ENCODE results near the gene OPN1MW2. TPM values are rescaled to one million over a fixed set of nuclear protein-coding genes. Genes with fewer than 3 reads are reported as not detected.
"Not testable (repeated sequence)": the region's sequence is repeated elsewhere in the genome, so short reads cannot be mapped to it uniquely, and the experiment has no call there.

The OPN1MW2 gene
- total RNA-seq (not detected), total RNA-seq (0 reads per million in 29 experiments)
- not detected for total RNA-seq (2013)

GRCh38 chrX:154219456-154219855 is at the start of gene OPN1MW2:
TSS of gene OPN1MW2 (plus strand) at chrX:154219756. CDS start at chrX:154219816, 60 bp downstream.
- H3K36me3 ChIP-seq (ENCODE audit: control insufficient read depth in 2 of 2, extremely low read depth in 1 of 2, insufficient read depth in 1 of 2, low read length in 1 of 2); H3K36me3 Mint-ChIP-seq; H3K27ac Mint-ChIP-seq; H3K4me1 Mint-ChIP-seq; H3K9me3 ChIP-seq; H3K9me3 Mint-ChIP-seq; CTCF ChIA-PET; H3K4me3 ChIP-seq (ENCODE audit: control insufficient read depth in 1 of 2, extremely low read depth in 1 of 2, low read length in 1 of 2); H3K27ac ChIP-seq (ENCODE audit: low read length); H3K4me3 Mint-ChIP-seq; H3K27me3 Mint-ChIP-seq; H3K27me3 ChIP-seq (replicated peaks in 1 of 2; ENCODE audit: control insufficient read depth in 2 of 2, extremely low read depth in 1 of 2, insufficient read depth in 2 of 2, low read length in 1 of 2); ATAC-seq (replicated peaks in 1 of 4); DNase-seq; POLR2A ChIA-PET; H3K4me1 ChIP-seq (ENCODE audit: control insufficient read depth in 1 of 2, extremely low read depth in 1 of 2, insufficient read depth in 2 of 2, low read length in 2 of 2): not testable (repeated sequence)
- no CpG with 5 or more reads among the region's 16 CpGs for WGBS (ENCODE audit: insufficient coverage)

- H3K27me3 ChIP-seq (replicated peaks in 1 of 2; ENCODE audit: control insufficient read depth in 2 of 2, extremely low read depth in 1 of 2, insufficient read depth in 2 of 2, low read length in 1 of 2); H3K27me3 Mint-ChIP-seq; H3K4me1 ChIP-seq (ENCODE audit: control insufficient read depth in 1 of 2, extremely low read depth in 1 of 2, insufficient read depth in 2 of 2, low read length in 2 of 2); H3K36me3 Mint-ChIP-seq; H3K4me3 ChIP-seq (ENCODE audit: control insufficient read depth in 1 of 2, extremely low read depth in 1 of 2, low read length in 1 of 2); H3K4me3 Mint-ChIP-seq; POLR2A ChIA-PET; DNase-seq; H3K27ac Mint-ChIP-seq; CTCF ChIA-PET; H3K9me3 Mint-ChIP-seq; H3K4me1 Mint-ChIP-seq; H3K9me3 ChIP-seq; H3K36me3 ChIP-seq (ENCODE audit: control insufficient read depth in 2 of 2, extremely low read depth in 1 of 2, insufficient read depth in 1 of 2, low read length in 1 of 2); H3K27ac ChIP-seq (ENCODE audit: low read length): not testable (repeated sequence)
- WGBS (ENCODE audit: insufficient coverage): no CpG with 5 or more reads among the region's 11 CpGs
- peak; percentile 97 to 99 (median 98) for ATAC-seq (replicated peaks in 1 of 4)
Measured at GRCh38 chrX:154172535-154172943, 47.0 kb upstream of the OPN1MW2 start.

- H3K36me3 Mint-ChIP-seq; H3K27me3 ChIP-seq (replicated peaks in 1 of 2; ENCODE audit: control insufficient read depth in 2 of 2, extremely low read depth in 1 of 2, insufficient read depth in 2 of 2, low read length in 1 of 2); ATAC-seq (replicated peaks in 1 of 4); H3K4me1 Mint-ChIP-seq; H3K9me3 Mint-ChIP-seq; DNase-seq; H3K9me3 ChIP-seq; CTCF ChIA-PET; H3K36me3 ChIP-seq (ENCODE audit: control insufficient read depth in 2 of 2, extremely low read depth in 1 of 2, insufficient read depth in 1 of 2, low read length in 1 of 2); H3K27me3 Mint-ChIP-seq; H3K27ac ChIP-seq (ENCODE audit: low read length); POLR2A ChIA-PET; H3K4me3 Mint-ChIP-seq; H3K4me1 ChIP-seq (ENCODE audit: control insufficient read depth in 1 of 2, extremely low read depth in 1 of 2, insufficient read depth in 2 of 2, low read length in 2 of 2); H3K4me3 ChIP-seq (ENCODE audit: control insufficient read depth in 1 of 2, extremely low read depth in 1 of 2, low read length in 1 of 2); H3K27ac Mint-ChIP-seq: not testable (repeated sequence)
- no CpG with 5 or more reads among the region's 10 CpGs for WGBS (ENCODE audit: insufficient coverage)
Measured at GRCh38 chrX:154174356-154174755, 45.2 kb upstream of the OPN1MW2 start.

GRCh38 chrX:154182296-154182695 is 37.3 kb upstream of the OPN1MW2 start, which contains the start of gene OPN1MW:
TSS of gene OPN1MW (plus strand) at chrX:154182596. CDS start at chrX:154182678, 82 bp downstream.
- H3K27me3 ChIP-seq (replicated peaks in 1 of 2; ENCODE audit: control insufficient read depth in 2 of 2, extremely low read depth in 1 of 2, insufficient read depth in 2 of 2, low read length in 1 of 2); DNase-seq; H3K4me3 ChIP-seq (ENCODE audit: control insufficient read depth in 1 of 2, extremely low read depth in 1 of 2, low read length in 1 of 2); H3K27ac ChIP-seq (ENCODE audit: low read length); CTCF ChIA-PET; H3K27me3 Mint-ChIP-seq; H3K27ac Mint-ChIP-seq; POLR2A ChIA-PET; ATAC-seq (replicated peaks in 1 of 4); H3K36me3 ChIP-seq (ENCODE audit: control insufficient read depth in 2 of 2, extremely low read depth in 1 of 2, insufficient read depth in 1 of 2, low read length in 1 of 2); H3K9me3 ChIP-seq; H3K4me1 Mint-ChIP-seq; H3K4me1 ChIP-seq (ENCODE audit: control insufficient read depth in 1 of 2, extremely low read depth in 1 of 2, insufficient read depth in 2 of 2, low read length in 2 of 2); H3K9me3 Mint-ChIP-seq; H3K4me3 Mint-ChIP-seq; H3K36me3 Mint-ChIP-seq: not testable (repeated sequence)
- no CpG with 5 or more reads among the region's 14 CpGs for WGBS (ENCODE audit: insufficient coverage)

GRCh38 chrX:154183794-154184193 is 35.8 kb upstream of the OPN1MW2 start:
- H3K27me3 Mint-ChIP-seq; ATAC-seq (replicated peaks in 1 of 4); H3K9me3 ChIP-seq; CTCF ChIA-PET; H3K4me1 ChIP-seq (ENCODE audit: control insufficient read depth in 1 of 2, extremely low read depth in 1 of 2, insufficient read depth in 2 of 2, low read length in 2 of 2); H3K4me3 Mint-ChIP-seq; H3K4me3 ChIP-seq (ENCODE audit: control insufficient read depth in 1 of 2, extremely low read depth in 1 of 2, low read length in 1 of 2); H3K36me3 Mint-ChIP-seq; DNase-seq; H3K27ac ChIP-seq (ENCODE audit: low read length); H3K4me1 Mint-ChIP-seq; H3K36me3 ChIP-seq (ENCODE audit: control insufficient read depth in 2 of 2, extremely low read depth in 1 of 2, insufficient read depth in 1 of 2, low read length in 1 of 2); POLR2A ChIA-PET; H3K27me3 ChIP-seq (replicated peaks in 1 of 2; ENCODE audit: control insufficient read depth in 2 of 2, extremely low read depth in 1 of 2, insufficient read depth in 2 of 2, low read length in 1 of 2); H3K9me3 Mint-ChIP-seq; H3K27ac Mint-ChIP-seq: not testable (repeated sequence)
- WGBS (ENCODE audit: insufficient coverage): no CpG with 5 or more reads among the region's 8 CpGs

GRCh38 chrX:154192846-154193245 is 26.7 kb upstream of the OPN1MW2 start:
- H3K27ac Mint-ChIP-seq; H3K4me1 ChIP-seq (ENCODE audit: control insufficient read depth in 1 of 2, extremely low read depth in 1 of 2, insufficient read depth in 2 of 2, low read length in 2 of 2); H3K27ac ChIP-seq (ENCODE audit: low read length); H3K9me3 ChIP-seq; H3K27me3 ChIP-seq (replicated peaks in 1 of 2; ENCODE audit: control insufficient read depth in 2 of 2, extremely low read depth in 1 of 2, insufficient read depth in 2 of 2, low read length in 1 of 2); CTCF ChIA-PET; POLR2A ChIA-PET; H3K4me1 Mint-ChIP-seq; ATAC-seq (replicated peaks in 1 of 4); H3K4me3 Mint-ChIP-seq; H3K4me3 ChIP-seq (ENCODE audit: control insufficient read depth in 1 of 2, extremely low read depth in 1 of 2, low read length in 1 of 2); H3K9me3 Mint-ChIP-seq; H3K27me3 Mint-ChIP-seq; DNase-seq; H3K36me3 ChIP-seq (ENCODE audit: control insufficient read depth in 2 of 2, extremely low read depth in 1 of 2, insufficient read depth in 1 of 2, low read length in 1 of 2); H3K36me3 Mint-ChIP-seq: not testable (repeated sequence)
- WGBS (ENCODE audit: insufficient coverage): no CpG with 5 or more reads among the region's 8 CpGs

GRCh38 chrX:154194316-154194715 is 25.2 kb upstream of the OPN1MW2 start:
- H3K4me3 Mint-ChIP-seq; H3K27me3 Mint-ChIP-seq; CTCF ChIA-PET; H3K4me1 Mint-ChIP-seq; H3K4me1 ChIP-seq (ENCODE audit: control insufficient read depth in 1 of 2, extremely low read depth in 1 of 2, insufficient read depth in 2 of 2, low read length in 2 of 2); H3K27ac Mint-ChIP-seq; H3K9me3 ChIP-seq; H3K9me3 Mint-ChIP-seq; ATAC-seq (replicated peaks in 1 of 4); DNase-seq; H3K36me3 Mint-ChIP-seq; POLR2A ChIA-PET; H3K4me3 ChIP-seq (ENCODE audit: control insufficient read depth in 1 of 2, extremely low read depth in 1 of 2, low read length in 1 of 2); H3K27me3 ChIP-seq (replicated peaks in 1 of 2; ENCODE audit: control insufficient read depth in 2 of 2, extremely low read depth in 1 of 2, insufficient read depth in 2 of 2, low read length in 1 of 2); H3K27ac ChIP-seq (ENCODE audit: low read length); H3K36me3 ChIP-seq (ENCODE audit: control insufficient read depth in 2 of 2, extremely low read depth in 1 of 2, insufficient read depth in 1 of 2, low read length in 1 of 2): not testable (repeated sequence)
- no CpG with 5 or more reads among the region's 2 CpGs for WGBS (ENCODE audit: insufficient coverage)

Data from T-cell (primary cell).